ENCODE measurements around the gene ZNF618.

ZNF618 gene

DNA sequence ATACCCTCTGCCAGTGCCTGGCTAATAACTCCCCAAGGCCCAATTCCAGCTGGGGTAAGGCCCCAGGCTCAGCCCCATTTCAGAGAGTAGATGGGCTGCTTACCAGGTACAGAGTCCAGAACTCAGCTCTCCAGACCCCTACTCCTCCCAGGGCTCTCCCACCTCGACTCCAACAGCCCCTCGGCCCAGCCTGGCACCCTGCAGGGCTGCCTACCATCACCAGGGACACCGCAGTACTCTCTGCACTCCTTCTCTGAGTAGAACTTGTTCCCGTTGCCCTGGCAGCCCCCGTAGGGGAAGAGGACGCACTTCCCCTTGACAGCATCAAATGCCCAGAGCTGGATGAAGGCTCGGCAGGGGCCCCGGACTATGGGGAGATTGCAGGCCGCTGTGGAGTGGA lies 184.6 kb downstream of the ZNF618 start:
- DNase-seq (ENCODE audit: low read depth), result no peak

DNA sequence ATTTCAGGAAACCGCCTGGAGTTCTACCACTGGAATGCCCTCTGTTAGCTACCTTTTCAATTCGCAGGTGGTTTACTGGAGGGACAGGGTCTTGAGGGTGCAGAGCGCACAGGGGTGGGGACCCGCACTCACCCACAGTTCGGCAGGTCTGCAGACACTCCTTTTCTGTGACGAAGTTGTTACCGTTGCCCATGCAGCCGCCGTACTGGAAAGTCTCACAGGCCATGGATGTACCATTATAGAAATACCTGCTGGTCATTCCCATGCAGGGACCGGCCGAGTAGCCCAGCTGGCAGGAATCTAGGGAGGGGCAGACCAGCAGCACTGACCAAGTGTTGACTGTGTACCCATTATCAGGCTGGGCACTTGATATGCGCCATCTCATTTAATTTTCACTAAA lies 185.2 kb downstream of the ZNF618 start:
- no peak for DNase-seq (ENCODE audit: low read depth)

DNA sequence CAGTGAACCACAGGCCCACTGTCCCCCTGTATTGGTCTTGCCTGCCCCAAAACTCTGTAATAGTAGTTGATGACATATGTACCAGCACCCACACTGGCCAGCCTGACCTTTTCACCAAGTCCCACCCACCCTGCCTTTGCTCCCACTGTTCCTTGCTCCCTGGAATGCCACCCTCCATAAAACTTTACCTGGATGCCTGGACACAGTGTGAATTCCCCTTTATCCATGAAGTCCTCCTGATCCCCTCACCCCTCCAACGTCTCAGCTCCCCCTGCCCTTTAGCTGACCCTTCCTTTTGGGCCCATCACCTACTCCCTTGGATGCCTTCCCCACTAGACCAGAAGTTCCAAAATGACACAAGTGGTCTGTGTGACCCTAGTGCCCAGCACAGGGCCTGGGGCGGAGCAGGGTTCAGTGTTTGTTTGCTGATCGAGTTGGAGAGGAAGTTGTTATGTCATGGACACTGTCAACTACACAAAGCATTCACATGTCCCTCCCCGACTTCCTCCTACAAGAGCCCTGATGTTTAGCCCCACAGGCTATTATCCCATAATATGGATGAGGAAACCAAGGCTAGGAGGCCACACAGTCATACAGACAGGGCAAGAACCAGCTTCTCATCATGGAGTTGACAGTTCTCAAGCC lies 185.8 kb downstream of the ZNF618 start:
- no peak for DNase-seq (ENCODE audit: low read depth)

DNA sequence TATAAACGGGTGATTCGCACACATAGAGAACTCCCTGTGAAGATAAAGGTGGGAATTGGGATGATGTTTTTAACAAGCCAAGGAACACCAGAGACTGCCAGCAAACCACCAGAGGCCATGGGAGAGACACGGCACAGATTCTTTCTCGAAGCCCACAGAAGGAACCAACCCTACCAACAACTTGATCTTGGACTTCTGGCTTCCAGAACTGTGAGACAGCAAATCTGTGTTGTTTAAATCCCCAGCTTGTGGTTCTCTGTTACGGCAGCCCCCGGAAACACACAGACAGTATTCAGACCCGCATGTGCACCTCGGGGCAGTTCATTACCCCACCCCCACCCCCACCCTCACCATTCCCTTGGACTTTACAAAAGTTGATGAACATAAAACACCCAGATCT lies 189.2 kb downstream of the ZNF618 start:
- DNase-seq (ENCODE audit: low read depth), result no peak

DNA sequence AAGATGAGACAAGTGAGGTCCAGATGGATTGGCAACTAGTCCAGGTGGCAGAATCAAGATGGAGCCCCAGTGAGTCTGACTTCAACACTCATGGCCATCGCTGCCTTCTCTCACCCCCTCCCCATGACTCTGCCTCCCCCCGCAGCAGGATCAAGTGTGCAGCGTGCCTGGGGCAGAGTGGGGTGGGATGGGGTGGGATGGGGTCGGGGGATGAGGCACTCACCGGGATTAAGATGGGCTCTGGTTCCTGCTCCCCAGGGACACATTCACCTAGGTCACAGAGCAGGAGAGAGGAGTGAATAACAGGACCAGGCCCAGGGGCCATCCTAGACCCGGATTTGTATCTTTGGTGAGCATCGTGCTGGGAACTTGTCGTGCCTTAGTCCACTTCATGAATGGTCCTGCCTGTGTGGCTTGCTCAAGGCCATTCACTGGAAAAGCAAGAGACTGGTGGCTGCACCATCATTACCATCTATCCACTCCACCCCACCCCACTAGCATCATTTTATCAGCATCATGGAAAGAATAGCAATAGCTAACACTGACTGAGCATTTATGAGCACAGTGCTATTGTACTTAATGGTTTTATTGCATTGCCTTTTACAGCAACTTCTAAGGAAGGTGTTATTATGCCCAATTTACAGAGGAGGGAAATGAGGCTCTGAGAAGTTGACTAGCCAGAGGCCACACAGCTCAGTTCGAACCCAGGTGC lies 193.5 kb downstream of the ZNF618 start:
- DNase-seq (ENCODE audit: low read depth), result no peak

DNA sequence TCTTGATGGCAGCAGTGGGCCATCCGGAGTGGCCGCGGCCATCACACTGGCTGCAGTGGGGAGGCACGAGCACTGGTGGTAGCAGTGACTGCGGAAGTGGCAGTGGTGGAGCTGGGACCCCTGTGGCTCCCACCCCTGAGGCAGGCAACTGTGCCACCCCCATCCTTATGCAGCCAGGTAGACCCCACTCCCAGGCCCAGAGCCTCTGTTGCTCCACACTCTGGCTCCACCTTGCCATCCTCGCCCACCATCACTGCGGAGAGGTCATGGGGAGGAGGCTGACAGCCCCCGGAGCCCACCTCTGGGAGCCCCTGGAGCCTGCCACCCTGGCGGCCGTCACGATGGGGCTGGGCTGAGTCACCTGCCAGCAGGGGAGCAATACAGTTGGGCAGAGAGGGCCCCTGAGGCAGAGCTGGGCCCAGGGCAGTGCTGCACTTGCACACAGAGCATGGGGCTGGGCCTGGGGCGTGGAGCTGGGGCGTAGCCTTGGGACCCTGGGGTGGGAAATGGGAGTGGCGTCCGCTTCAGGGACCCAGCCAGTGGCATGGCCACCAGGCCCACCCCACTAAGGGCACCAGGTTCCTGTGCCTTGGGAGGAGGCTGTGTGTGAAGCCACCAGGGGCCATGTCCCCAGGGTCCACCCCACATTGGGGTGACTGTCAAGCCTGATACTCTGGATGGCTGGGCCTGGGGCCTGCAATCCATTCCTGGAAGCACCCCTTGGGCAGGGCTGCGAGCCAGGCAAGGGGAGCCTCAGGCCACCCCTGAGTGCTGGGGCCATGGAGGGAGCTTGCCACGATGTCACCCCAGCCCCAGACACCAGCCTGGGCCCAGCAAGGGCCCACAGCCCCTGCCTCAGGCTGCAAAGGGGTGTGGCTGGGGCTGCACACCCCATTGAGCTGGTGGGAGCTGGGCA lies 194.3 kb downstream of the ZNF618 start:
- no peak for DNase-seq (ENCODE audit: low read depth)

DNA sequence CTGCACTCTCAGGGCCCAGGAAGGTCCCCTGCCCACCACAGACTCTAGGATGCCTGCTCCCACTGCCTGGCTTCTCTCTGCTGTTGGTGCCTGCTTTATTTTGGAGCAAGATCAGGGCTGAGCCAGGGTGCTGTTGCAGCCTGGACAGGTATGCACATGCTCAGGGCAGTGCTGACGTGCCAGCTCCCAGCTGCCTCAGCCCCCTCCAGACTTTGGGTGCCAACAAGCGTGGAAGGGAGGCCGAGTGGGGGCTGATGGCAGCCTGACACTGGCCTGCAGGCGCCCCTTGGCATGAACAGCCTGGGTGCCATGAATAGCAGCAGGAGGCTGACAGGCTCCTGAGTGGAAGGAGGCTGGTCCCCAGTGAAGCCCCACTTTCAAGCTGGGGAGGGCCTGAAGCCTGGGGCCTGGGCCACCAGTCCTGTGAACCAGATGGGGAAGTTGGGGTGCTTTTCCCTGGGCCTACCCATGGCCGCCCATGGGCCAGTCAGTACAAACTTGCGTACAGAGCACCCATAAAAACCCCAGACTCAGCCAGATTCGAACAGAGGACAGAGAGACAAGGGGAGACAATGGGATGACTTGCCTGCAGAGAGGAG lies 195.2 kb downstream of the ZNF618 start:
- no peak for DNase-seq (ENCODE audit: low read depth)

DNA sequence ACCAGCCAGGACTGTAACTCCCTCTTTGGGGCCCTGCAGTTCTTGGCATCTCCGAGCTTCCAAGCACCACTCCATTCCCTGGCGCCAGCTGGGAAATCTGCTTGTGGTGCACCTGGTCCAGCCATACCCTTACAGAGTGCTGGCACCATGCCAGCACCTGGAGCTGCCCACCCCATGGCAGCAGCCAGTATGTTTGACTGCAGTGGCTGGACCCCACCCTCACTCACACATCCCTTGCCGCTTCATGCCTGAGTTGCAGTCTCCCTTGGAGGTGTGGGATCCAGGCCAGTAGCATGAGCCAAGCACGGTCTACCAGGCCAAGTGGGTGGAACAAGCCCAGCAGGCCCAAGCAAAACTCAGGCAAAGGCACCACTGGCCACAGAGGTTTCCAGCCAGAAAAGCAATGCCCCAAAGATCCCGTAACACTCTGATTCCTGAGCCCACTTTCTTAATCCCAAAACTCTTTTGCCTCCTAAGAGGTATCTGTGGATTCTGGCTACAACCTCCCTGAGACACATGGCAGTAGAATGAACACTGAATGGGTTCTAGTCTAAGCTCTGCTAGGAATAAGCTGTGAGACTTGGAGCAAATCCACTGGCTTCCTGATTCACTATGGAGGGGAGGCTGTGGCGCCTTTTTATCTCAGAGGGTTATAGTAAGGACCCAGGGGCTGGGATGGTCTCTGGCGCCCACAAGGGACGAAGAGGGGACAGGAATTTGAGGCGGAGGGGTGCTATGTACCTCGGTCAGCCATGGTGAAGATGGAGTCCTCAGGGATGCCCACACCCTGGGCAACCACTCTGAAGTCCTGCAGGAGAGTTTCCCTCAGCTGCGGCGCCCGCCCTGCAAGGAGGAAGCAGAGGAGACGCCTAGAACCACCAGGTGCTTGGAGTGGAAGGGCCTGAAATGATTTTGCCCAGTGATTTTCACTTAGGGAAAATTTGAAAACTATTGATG lies 196.4 kb downstream of the ZNF618 start:
- no peak for DNase-seq (ENCODE audit: low read depth)

DNA sequence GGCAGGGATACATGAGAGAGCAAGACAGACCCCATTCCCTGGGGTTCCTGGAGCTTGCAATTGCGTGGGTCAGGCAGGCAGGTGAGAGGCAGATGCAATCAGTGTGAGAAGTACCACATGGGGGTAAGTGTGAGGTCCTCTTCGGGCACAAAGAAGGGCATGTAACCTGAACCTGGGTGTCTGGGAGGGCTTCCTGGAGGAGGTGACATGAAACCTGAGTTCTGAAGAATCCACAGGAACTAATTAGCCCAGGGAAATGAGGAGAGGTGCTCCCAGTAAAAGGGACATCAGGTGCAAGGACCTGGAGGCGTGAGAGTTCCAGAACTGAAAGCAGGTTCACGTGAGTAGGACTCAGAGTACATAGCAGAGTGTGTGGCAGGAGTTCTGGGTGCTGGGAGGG lies 199.5 kb downstream of the ZNF618 start:
- DNase-seq (ENCODE audit: low read depth), result no peak

DNA sequence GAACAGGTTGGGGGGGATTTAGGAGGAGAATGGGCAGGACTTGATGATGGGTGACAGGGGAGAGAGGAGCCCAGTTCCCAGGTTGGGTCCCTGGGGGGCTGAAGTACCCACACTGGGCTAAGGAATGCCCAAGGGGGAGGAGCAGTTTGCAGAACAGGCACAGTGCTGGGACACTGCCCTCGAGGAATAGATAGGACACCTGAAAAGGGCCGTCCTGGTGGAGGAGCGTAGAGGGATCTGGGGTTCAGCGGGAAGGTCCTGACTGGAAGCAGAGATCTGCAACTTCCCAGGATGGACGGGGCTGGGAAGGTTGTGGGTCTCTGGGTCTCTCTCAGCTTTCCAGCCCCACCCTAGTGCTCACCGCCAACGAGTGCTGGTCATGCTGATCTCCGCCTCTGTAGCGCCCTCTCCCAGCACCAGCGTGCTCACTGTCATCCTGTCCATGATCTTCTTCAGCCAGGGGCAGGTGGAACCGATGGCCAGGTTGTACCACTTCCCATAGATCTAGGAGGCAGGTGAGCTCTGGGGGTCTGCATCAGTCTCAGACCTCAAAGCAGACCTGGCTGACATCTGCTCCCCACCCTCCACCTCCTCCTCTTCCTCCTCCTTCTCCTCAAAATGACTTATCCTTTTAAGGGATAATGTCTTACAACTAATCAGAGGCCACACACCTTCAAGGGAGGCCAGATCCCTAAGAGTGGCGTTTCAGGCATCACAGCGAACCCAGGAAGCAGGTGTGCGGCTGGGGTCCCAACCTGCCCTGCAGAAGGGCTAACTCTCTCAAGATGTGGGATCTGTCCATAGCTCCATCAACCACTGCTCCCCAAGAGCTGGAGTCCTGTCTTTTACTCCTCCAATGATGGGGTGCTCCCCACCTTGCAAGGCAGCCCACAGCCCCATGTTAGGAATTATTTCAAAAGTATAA lies 200.4 kb downstream of the ZNF618 start:
- no peak for DNase-seq (ENCODE audit: low read depth)

DNA sequence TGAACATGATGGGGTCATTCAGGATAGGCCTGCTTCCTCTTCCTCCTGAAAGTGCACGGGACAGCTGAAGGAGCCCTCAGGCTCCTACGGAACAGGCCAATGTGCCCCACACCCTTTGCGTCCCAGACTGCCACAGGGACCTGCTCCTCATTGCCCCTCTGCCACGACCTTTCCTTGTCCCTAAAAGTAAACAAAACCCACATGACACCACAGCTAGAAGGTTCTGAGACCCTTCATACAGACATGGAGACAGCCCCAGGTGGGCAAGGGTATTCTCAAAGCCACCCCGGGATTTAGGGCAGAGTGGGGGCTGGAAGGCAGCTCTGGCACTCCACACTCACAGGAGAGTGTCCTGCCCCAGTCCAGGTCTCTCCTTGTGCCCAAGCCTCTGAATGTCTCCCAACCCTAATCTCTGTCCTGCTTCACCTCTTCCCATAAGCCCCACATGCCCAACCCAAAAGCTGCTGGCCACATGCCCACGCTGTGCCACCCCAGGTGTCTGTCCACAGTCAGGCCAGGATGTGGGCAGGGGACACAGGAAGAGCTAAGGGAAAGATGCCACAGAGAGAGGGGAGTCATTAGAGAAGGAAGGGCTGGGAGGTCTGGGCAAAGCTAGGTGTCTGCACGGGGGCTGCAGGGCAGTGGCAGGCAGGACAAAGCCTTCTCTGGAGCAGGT lies 201.2 kb downstream of the ZNF618 start:
- no peak for DNase-seq (ENCODE audit: low read depth)

DNA sequence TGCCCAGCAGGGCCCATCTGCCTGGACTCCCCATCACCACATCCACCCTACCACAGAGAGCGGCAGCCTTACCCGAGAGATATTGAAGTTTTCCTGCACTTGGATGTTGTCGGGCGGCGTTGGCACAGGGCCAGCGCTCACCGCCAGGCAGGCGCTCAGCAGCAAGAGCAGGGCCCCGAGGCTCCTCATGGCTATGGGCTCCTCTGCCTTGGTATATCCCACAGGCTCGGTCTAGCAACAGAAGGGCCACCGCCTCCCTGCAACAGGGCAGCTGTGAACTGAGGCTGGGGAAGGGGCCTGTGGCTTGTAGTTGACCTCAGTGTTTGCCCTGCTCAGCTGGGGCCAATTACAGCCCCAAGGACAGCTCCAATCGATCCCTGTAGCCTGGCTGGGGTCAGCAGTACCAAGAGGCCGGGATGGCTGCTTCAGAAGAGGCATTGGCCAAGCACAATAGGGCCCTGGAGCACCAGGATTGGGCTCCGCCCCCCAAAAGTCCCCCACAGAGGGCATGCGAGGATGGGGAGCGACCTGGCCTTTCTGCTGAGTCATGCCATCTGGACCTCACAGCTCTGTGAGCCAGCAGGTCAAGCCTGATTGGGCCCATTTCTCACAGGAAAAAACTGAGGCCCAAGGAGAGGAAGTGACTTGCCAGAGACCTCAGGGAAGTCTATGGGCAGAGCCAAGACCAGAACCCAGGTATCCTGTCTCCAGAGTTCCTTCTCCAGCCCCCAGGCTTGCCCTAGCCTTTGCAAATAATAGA lies 202.1 kb downstream of the ZNF618 start, which contains the start of gene AMBP:
AMBP (minus strand) TSS at position 280 of the 760 bp plus-strand sequence; CDS start at position 189, 91 bp downstream.
- DNase-seq (ENCODE audit: low read depth), result no peak

DNA sequence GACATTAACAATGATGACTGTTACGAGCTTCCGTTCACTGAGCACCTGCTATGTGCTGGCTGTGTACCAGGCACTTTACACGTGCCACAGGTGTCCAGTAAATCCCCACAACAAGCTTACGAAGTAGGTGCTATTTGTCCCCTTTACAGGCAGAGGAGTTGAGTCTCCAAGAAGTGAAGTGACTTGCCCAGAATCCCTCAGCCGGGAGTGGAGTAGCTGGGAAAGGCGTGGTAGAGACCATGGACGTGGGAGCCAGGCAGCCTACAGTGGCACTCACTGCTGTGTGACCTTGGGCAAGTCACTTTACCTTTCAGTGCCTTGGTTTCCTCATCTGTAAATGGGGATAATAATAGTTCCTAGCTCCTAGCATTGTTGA lies 202.7 kb downstream of the ZNF618 start:
- DNase-seq (ENCODE audit: low read depth), result no peak

DNA sequence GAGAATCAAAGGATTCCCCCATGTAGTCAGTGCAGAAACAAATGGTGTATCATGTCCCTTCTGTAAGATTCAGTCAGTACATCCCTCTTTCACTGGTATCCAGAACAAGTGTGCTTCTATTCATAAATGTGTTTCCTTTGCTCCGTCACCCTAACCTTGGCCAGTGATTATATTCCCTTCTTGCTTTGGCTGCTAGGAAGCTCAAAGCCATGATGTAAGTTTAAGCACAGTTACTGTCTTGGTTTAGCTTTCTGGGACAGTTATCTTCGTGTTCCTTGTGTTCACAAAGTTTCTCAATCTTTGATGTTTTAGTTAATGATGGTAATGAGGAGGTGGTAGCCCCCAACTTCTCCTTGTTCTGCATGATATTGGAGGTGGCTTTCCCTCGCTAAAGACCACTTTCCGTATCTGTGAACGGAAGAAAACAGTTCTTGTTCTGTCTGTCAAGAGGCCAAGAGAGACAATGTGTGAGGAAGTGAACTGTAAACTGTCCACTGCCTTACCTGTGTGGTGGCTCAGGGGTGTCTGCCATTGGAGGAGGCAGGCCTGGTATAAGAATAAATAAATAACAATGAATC lies 204.2 kb downstream of the ZNF618 start:
- DNase-seq (ENCODE audit: low read depth), result no peak

DNA sequence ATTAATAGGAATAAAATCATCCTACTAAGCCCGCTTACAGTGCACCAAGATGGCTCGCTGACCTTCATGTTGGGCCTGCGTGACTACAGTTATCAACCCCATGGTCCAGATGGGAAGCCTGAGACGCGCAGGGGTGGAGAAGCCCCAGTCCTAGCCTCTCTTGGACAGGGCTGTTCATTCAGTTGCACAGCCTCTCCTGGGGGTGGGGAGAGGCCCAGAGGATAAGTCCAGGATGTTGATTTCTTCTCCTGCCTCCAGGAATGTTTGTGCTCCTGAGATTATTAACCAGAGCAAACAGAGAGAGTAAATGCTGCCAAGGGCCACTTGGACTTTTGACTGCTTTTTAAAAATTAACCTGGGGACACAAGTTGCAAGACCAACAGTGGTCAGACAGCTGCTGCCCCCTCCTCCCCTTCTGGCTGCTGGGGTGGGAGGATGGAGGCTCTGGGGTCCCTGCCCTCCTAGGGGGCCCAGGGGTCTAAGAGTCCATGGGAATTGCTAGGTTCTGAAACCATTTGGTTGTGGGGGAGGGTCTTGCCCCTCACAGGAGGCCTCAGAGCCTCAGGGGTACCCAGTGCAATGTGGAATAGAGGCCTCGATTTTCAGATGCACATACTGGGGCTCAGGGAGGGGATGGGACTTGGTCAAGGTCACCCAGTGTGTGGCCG lies 204.8 kb downstream of the ZNF618 start:
- DNase-seq (ENCODE audit: low read depth), result no peak

DNA sequence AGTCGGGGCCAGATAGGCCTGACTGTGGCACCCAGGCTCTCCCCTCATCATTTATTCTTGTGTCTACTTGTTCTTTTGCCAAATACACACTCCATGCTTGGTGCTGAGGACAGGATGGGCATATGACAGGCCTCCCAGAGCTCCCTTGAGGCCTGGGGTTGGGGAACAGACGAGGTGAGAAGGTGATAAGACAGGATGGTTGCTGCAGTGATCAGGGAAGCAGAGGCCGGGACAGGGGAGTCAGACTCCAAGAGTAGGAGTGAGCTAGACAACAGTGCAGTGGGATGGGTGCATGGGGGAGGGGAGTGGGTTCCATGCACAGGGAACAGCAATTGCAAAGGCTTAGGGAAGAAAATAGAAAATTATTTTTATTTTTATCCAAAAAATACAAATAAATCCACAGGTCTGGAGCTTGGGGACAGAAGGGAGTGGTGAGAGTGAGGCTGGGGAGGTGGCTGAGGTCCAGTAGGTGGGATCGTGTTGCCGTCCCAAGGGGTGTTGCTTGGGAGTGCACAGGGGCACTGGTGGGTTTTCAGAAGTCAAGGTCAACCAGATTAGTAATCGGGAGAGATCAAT lies 205.4 kb downstream of the ZNF618 start:
- no peak for DNase-seq (ENCODE audit: low read depth)

DNA sequence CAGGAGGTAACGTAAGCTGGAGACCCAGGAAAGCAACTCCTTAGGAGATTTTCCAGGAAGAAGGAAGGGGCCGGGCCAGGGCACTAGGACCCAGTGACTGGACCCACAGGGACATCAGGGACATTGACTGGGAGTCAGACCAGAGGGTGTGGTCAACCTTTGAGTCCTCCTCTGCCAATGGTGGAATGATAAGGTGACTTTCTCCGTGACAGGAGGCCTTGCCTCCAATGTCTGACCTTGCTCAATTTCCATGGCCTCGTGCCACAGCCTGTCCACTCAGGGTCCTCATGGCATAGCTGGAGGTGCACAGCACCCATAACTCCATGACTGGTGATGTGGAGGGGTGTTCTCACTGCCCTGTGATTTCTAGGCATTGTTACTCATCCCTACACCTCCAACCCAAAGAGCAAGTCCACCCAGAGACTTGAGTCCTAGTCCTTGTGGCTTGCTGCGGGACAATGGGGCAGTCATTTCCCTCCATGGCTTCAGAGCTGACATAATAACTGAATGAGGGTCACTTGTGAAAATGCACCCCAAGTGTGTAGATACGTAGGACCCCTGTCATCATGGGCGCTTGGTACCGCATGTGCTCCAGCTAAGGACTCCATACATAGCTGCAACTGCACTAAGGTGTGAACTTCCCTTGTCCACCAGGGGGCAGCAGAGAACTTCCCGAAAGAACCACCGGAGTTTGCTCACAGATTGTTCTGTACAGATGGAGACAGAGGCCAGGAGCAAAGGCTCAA lies 206.1 kb downstream of the ZNF618 start:
- peak; percentile 70 for DNase-seq (ENCODE audit: low read depth)

Data from activated gamma-delta T cell treated with anti-CD3 and anti-CD28 coated beads, Interleukin-2, amount 50 U/mL, for 16 hours (primary cell).